CD4-positive, alpha-beta T cell treated with Interleukin-17A for 1 hour (primary cell): ENCODE data around the gene ASRGL1.

Experiments
- DNase-seq: peaks from one replicate; pipeline ENCODE4 v3.0.0-alpha.2; 2020

Gene ASRGL1

GRCh38 chr11:62394825-62395538, 57.7 kb downstream of the ASRGL1 start:
- DNase-seq = peak; percentile 79

DNA sequence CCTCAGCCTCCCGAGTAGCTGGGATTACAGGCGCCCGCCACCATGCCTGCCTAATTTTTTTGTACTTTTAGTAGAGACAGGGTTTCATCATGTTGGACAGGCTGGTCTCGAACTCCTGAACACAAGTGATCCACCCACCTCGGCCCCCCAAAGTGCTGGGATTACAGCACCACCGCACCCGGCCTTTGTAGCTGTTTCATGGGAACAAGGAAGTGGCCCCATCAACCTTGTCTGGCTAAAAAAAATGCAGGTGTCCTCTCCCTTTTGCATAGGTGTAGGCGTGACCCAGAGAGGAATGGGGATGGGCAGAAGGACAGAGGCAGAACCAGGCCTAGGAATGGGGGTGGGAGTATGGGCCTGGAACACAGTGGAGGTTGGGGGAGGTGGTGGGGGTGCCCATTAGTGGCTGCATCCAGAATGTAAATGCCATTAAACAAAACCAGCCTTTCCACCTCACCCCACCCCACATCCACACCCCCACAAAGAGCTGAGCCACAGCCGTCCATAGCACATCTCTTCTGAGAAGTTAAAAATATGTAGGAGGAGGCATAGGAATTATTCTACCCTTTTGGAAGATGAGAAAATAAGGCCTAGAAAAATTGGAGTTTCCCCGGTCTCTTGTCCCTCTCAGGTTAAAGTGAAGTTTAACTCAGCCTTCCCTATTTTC, 58.8 kb downstream of the ASRGL1 start:
- no peak for DNase-seq

DNA sequence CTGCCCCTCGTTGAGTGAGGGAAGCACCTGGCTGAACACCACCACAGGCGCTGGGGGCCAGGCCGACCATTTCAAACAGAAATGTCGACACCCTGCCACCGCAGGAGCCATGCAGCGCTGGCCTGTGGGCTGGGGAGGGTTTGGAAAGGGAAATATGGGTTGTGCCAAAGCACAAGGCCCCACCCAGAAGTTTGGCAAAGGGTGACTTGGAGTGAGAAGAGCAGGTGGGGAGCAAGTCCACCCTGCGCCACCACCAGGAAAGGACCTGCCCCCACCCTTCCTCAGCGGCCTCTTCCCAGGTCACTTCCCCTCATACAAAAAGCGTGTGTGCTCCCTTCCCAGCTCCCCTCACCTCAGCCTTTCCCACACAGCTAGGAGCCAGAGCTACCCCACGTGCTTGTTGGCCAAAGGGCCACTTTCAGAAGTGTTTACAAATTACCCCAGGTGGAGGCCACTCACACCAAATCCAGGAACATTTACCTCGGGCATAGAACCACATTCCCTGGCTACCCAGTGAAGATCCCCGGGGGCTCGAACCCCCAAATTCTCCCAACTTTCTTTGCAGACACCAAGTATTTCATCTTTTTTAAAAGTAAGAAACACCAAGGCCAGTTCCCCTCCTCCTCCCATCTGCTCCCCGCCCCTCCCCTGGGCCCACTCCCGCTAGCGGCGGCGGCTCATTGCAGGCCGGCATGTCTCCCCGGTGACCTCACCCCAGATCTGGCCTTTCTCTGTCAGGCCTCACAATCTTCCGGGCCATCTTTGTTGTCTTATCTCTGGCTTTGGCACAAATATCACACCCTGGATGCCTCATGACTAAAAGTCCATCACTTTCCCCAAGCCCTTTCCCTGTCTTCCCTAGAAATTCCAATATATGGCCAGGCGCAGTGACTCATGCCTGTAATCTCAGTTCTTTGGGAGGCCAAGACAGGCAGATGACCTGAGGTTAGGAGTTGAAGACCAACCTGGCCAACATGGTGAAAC, 61.1 kb downstream of the ASRGL1 start:
- no peak for DNase-seq

DNA sequence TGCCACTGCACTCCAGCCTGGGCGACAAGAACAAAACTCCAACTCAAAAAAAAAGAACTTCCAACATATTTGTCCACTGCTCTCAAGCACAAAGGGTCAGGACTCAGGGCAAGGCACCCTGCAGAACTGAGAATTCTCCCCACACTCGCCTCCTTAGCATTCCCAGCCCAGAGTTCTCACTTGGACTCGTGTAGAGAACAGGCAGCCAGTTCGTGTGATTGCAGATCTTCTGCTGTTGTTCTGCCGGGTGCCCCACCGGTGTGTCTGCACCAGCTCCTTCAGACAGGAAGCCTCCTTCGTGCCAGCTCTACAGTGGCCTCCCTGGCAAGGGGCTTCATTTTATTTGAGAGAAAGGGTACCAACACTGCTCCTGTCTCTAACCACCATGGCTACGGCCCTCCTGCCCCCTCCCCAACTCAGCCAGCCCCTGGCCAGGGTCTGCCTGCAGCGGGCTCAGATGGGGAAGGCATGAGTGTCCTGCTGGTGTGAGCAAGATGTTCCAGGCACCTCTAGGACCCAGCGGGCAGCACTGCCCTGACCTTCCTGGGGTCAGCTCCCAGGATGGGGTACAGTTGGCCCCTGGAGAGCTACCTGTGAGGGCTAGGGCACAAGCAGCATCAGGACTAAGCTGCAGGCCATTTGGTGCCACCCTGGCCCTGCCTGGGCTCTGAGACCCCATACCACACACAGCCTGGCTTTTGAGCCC, 62.1 kb downstream of the ASRGL1 start:
- DNase-seq = no peak

- DNase-seq = no peak
Measured at GRCh38 chr11:62399878-62400266, 62.6 kb downstream of the ASRGL1 start.

- DNase-seq = no peak
Measured at GRCh38 chr11:62400281-62400680, 63.0 kb downstream of the ASRGL1 start.

DNA sequence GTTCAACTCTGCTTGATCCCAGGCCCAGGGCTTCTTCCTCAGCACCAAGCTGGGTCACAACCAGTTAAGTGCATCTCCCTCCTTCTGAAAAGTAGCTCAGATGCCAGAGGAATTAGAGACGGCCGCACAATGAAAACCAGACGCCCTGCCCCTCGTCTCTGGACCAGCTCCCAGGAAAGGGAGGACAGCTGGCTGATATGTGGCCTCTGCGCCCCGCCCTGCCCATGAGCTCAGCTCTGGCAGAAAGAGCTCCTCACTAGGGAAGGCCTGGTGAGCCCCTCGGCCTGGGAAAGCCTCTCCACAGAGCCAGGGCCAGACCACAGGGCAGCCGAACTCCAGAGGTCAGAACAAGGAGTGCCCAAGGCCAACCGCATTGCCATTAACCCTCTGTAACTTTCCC, 63.5 kb downstream of the ASRGL1 start:
- DNase-seq = no peak

- DNase-seq = no peak
Measured at GRCh38 chr11:62401356-62401755, 64.1 kb downstream of the ASRGL1 start.

DNA sequence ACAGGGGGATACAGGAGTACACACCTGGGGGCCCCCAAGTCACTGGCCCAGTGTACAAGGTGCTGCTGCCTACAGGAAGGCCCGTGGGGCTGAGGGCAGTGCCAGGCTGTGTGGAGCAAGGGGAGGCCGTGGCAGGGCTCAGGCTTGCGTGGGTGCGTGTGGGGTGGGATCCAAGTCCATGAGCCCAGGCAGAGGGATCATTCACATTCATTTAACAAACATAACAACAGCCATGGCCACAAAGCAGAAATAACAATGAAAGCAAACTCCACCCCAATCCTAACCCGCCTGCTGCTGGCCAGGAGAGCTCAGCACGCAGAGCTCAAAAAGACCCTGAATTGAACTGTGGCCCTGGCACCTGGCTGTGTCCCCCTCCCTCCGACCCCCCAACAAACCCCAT, 64.6 kb downstream of the ASRGL1 start:
- DNase-seq = no peak

GRCh38 chr11:62402226-62402959, 65.1 kb downstream of the ASRGL1 start:
- peak; percentile 60 for DNase-seq

DNA sequence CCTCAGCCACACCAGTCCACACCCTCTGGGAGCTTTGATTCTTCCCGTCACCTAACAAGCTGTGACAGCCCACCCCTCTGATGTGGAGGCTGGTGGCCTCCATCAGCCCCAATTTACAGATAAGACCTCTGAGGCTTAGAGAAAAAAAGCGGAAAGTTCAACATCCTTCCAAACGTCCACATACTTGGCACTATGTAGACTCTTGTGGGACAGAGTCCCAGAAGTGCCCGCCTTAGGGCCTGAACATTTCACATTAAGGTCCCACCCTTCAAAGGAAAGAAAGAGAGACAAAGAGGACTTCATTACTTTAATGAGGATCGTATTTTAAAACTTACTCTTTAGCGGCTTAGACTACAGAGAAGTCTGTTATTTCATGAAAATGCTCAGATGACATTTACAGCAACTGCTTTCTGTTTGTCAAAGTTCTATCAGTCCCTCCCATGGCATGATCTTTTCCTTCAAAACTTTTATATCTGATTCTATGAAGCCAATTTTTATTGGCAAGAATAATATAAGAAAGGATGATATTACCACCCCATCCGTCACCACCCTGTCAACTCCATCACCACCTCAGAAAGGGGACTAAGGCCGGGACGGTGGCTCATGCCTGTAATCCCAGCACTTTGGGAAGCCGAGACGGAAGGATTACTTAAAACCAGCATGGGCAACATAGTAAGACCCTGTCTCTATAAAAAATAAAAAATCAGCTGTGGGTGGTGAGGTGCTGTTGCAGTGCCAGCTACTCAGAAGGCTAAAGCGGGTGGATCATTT, 65.9 kb downstream of the ASRGL1 start:
- DNase-seq = no peak

- no peak for DNase-seq
Measured at GRCh38 chr11:62404435-62404834, 67.2 kb downstream of the ASRGL1 start.

- DNase-seq = no peak
Measured at GRCh38 chr11:62404901-62405300, 67.7 kb downstream of the ASRGL1 start.

DNA sequence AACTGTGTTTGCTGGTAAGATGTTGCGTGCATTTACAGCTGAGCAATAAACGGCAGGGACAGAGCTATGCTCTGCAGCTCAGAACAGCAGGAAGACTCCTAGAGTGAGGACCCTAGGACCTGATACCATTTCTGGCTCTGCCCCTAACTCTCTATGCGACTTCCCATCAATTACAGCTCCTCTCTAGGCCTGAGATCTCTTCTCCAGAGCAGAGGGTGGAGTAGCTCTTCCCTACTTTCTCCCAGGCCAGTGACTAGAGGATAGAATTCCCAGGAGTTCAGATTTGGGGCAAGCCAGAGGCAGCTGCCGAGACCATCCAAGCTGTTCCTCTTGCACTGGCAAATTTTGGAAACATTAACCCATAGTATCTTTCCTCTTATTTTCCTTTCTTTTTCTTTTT, 68.8 kb downstream of the ASRGL1 start:
- no peak for DNase-seq

DNA sequence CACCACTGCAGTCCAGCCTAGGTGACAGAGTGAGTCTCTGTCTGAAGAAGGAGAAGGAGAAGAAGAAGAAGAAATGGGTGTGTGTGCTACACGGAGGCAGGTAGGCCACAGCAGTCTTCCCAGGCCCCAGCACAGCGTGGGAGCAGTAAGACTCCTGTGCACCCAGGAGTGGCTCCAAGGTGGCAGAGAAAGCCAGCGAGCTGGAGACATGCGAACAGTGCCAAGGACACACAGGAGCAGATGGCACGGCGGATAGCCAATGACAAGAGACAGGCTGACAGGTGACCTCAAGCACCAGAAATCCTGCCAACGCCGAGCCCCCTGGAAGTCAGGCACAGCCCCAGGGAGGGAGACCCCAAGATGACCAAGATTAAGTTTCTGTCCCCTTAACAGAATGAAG, 72.6 kb downstream of the ASRGL1 start:
- DNase-seq = no peak

DNA sequence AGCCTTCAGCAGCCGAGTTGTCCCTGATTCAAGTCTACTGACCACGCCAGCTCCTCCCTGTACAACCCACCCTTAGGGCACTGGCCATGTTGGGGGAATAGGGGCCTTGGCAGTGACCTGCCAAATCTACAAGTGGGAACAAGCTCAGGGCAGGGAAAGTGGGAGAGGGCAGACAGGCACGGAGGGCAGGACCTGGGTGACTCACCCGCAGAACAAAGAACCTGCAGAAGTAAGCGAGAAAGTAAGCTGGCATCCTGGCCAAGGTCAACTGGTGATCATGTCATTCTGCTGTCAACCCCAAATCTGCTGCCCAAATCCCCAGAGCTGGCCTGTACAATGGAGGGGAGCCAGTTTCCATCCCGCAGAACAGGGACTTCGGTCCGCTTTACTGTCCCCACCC, 73.7 kb downstream of the ASRGL1 start:
- no peak for DNase-seq

DNA sequence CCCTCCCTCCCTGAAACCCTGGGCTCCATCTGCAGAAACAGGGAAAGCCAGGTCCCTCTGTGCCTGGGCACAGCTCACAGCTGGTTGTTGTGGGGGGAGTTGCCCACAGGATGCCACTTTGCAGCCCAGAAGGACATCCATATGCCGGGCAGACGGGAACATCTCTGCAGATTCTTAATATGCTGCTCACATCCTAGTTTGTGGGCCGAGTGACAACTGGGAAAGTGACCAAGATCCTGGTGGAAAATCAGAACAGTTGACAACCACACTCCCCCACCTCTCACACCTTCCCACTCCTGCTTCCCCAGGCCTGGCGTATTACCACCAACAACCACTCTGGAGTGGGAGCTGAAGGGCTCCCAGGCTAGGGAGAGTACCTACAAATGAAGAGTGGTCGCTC, 74.3 kb downstream of the ASRGL1 start:
- no peak for DNase-seq

DNA sequence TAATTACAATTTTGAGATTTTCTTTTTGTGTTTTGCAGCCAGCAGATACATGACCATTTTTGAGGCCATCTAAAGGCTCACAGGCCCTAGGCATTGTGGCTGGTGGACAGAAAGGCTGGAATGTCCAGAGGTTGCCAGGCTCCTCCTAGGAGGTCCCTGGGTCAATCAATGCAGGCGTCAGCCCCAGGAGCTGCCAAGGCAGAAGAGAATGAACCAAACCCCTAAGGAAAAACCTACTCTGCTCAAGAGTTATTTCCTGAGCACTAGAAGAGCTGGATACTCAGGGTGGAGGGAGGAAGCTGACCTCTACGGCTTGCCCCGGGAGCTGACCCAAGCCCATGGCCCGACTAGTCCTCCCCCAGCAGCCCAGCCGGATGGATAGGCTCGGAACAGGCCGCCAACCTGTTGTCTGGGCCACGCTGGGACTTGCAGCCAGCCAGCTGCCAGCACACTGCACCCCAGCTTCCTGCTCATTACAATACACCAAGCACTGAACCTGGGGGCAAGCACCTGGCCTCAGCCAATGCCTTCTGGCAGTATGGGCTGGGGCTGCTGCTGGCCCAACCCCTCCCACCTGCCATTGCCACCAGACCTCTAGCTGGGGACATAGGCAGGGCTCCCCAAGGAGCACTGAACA, 75.9 kb downstream of the ASRGL1 start:
- no peak for DNase-seq

DNA sequence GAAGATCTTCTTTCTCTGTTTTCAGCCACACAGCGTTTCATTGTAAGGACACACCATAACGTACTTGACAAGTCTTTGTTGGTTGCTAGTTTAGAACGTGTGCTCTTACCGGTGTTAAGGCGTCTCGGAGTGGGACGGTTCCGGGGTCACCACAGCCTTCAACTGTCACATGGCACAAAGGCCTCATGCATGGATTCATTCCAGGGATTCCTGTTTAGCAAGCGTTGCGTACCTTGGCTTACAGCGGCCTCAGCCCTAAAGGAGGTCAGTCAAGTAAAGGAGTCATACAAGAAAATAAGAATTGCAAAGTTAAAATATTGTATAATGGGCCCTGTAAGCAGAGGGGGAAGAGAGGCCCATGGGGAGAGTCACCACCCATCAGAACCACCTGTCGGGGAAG, 79.3 kb downstream of the ASRGL1 start:
- DNase-seq = no peak

- DNase-seq = no peak
Measured at GRCh38 chr11:62418136-62418535, 80.9 kb downstream of the ASRGL1 start.

GRCh38 chr11:62418733-62419132, 81.5 kb downstream of the ASRGL1 start, which contains the start of gene SCGB1A1:
Gene SCGB1A1 (plus strand): TSS chr11:62419033. CDS start chr11:62419096, 63 bp downstream.
- no peak for DNase-seq
